GM12878 (cell line): ENCODE data around the gene DLK1. TPM values are rescaled to one million over a fixed set of nuclear protein-coding genes. Genes with fewer than 3 reads are reported as not detected.

ENCODE experiments used
- ATAC-seq: fragments of 200-7000 bp; cut with Tn5 transposase; 3 replicates; pipeline ENCODE4 v1.9.1; 2020; ENCODE audit warnings: mild to moderate bottlenecking, moderate library complexity
- BruUV-seq: library from RNA; stranded (reverse); fragments of 400-500 nt; replicated peaks from 2 replicates; lab custom pipeline; 2021; lab: Mats Ljungman, UMichigan
- CTCF ChIA-PET: fragments of 300-600 bp; sonication (Branson Sonifier 250); formaldehyde crosslinking; extraction: SDS; loops from one replicate; lab custom pipeline; 2021; ENCODE audit warnings: inconsistent platforms; lab: Yijun Ruan, JAX
- POLR2A ChIA-PET: fragments of 350-600 bp; formaldehyde crosslinking; extraction: SDS; loops from one replicate; lab custom pipeline; 2021; ENCODE audit warnings: inconsistent platforms; lab: Charles Lee
- RAD21 ChIA-PET: fragments of 300-600 bp; sonication (Branson Sonifier 250); formaldehyde crosslinking; loops from one replicate; lab custom pipeline; 2023; ENCODE audit warnings: antibody characterized with exemption; ENCODE audit not compliant: unreplicated experiment; lab: Charles Lee
- SMC1A ChIA-PET: fragments of 300-600 bp; sonication (Branson Sonifier 250); formaldehyde crosslinking; loops from one replicate; lab custom pipeline; 2023; ENCODE audit not compliant: unreplicated experiment, uncharacterized antibody; lab: Charles Lee
- DNase-seq: peaks from one replicate; pipeline ENCODE4 v3.0.0-alpha.2; 2011; ENCODE audit warnings: low read depth, low spot score
- FAIRE-seq: peaks from 3 replicates; lab custom pipeline; 2011; peaks lifted over from hg19 to GRCh38; lab: Jason Lieb, UNC
- H2AFZ ChIP-seq: 2 replicates; pipeline ENCODE4 v1.6.0; 2011; ENCODE audit warnings: low read depth, low read length, control low read depth; ENCODE audit not compliant: control insufficient read depth
- H3K27ac ChIP-seq: 2 replicates; pipeline ENCODE4 v1.5.1; 2011; ENCODE audit warnings: control low read depth; ENCODE audit not compliant: control insufficient read depth, insufficient read depth
- H3K27me3 ChIP-seq, 2 experiments: replicated peaks in 1 of 2; 2 replicates each; pipeline versions ENCODE4 v1.6.0 to v1.6.1; 2011; ENCODE audit warnings: low read length in 1 of 2; ENCODE audit not compliant: control insufficient read depth in 2 of 2, insufficient read depth in 2 of 2
- H3K36me3 ChIP-seq, 2 experiments: 2 replicates each; pipeline ENCODE4 v1.5.1; 2011; ENCODE audit warnings: low read length in 1 of 2; ENCODE audit not compliant: control insufficient read depth in 2 of 2, insufficient read depth in 2 of 2
- H3K4me1 ChIP-seq: 2 replicates; pipeline ENCODE4 v1.6.1; 2011; ENCODE audit warnings: mild to moderate bottlenecking, low read length, moderate library complexity, mixed read lengths; ENCODE audit not compliant: control insufficient read depth, insufficient read depth
- H3K4me2 ChIP-seq: 2 replicates; pipeline ENCODE4 v1.6.0; 2011; ENCODE audit warnings: control low read depth; ENCODE audit not compliant: control insufficient read depth, insufficient read depth
- H3K4me3 ChIP-seq: fragments of 200-600 bp; sonication (generic); 2 replicates; pipeline ENCODE4 v1.5.1; 2016
- H3K79me2 ChIP-seq: 2 replicates; pipeline ENCODE4 v1.6.0; 2011; ENCODE audit warnings: low read length; ENCODE audit not compliant: control insufficient read depth, insufficient read depth
- H3K9ac ChIP-seq: 2 replicates; pipeline ENCODE4 v1.8.0; 2011; ENCODE audit warnings: low read length, control low read depth, mixed read lengths; ENCODE audit not compliant: control insufficient read depth, insufficient read depth
- H3K9me3 ChIP-seq: replicated peaks from 3 replicates; pipeline ENCODE4 v1.5.1; 2011; ENCODE audit warnings: mild to moderate bottlenecking, low read length; ENCODE audit not compliant: control insufficient read depth, insufficient read depth
- H4K20me1 ChIP-seq: 2 replicates; pipeline ENCODE4 v1.6.0; 2011; ENCODE audit not compliant: control insufficient read depth, insufficient read depth
- CEBPB ChIP-seq, 2 experiments: fragments of 150-350 bp in 1 of 2; IDR thresholded peaks; 2 replicates each; pipeline ENCODE4 v1.6.1; 2012 to 2014; ENCODE audit warnings: low read depth in 2 of 2, low read length in 2 of 2, borderline replicate concordance in 1 of 2, inconsistent platforms in 1 of 2
- CHD1 ChIP-seq: IDR thresholded peaks from 2 replicates; pipeline ENCODE4 v1.6.1; 2012; ENCODE audit warnings: low read depth, low read length, improper control_type of control experiment
- ETV6 ChIP-seq, 2 experiments: fragments of 450-650 bp in 1 of 2; IDR thresholded peaks in 1 of 2; conservative IDR thresholded peaks in 1 of 2; 2 replicates each; pipeline ENCODE4 v1.6.1; 2014; ENCODE audit warnings: antibody characterized with exemption in 1 of 2, borderline replicate concordance in 1 of 2, low read depth in 1 of 2, mild to moderate bottlenecking in 1 of 2, moderate library complexity in 1 of 2
- FOXK2 ChIP-seq: fragments of 450-650 bp; IDR thresholded peaks from 2 replicates; pipeline ENCODE4 v1.6.1; 2017; ENCODE audit warnings: mild to moderate bottlenecking, moderate library complexity
- GATAD2B ChIP-seq: fragments of 450-650 bp; conservative IDR thresholded peaks from 2 replicates; pipeline ENCODE4 v1.6.1; 2017; ENCODE audit warnings: low read depth, mild to moderate bottlenecking, moderate library complexity
- HDAC6 ChIP-seq: fragments of 200-600 bp; sonication (generic); IDR thresholded peaks from one replicate; pipeline ENCODE4 v1.8.0; 2017; ENCODE audit warnings: antibody characterized with exemption; ENCODE audit not compliant: unreplicated experiment
- NFXL1 ChIP-seq: fragments of 450-650 bp; IDR thresholded peaks from 2 replicates; pipeline ENCODE4 v1.6.1; 2017; ENCODE audit warnings: antibody characterized with exemption, mild to moderate bottlenecking, borderline replicate concordance
- NR2C1 ChIP-seq: fragments of 450-650 bp; IDR thresholded peaks from 2 replicates; pipeline ENCODE4 v1.6.1; 2017; ENCODE audit warnings: antibody characterized with exemption, mild to moderate bottlenecking, moderate library complexity
- RBBP5 ChIP-seq: fragments of 200-600 bp; sonication (generic); conservative IDR thresholded peaks from 2 replicates; pipeline ENCODE4 v1.6.1; 2016
- SIN3A ChIP-seq: IDR thresholded peaks from 2 replicates; pipeline ENCODE4 v1.6.1; 2012; ENCODE audit warnings: low read depth, low read length, improper control_type of control experiment
- SMAD5 ChIP-seq: IDR thresholded peaks from 2 replicates; pipeline ENCODE4 v1.6.1; 2016; ENCODE audit warnings: antibody characterized with exemption, low read depth
- SMARCA5 ChIP-seq: fragments of 450-650 bp; IDR thresholded peaks from 2 replicates; pipeline ENCODE4 v1.6.1; 2017; ENCODE audit warnings: mild to moderate bottlenecking
- SPI1 ChIP-seq: IDR thresholded peaks from 2 replicates; pipeline ENCODE4 v1.6.1; 2011; ENCODE audit warnings: low read depth, mild to moderate bottlenecking, low read length, moderate library complexity, borderline replicate concordance; ENCODE audit not compliant: insufficient read depth
- YY1 ChIP-seq: IDR thresholded peaks from 2 replicates; pipeline ENCODE4 v1.6.1; 2011; ENCODE audit warnings: low read depth, mild to moderate bottlenecking, low read length
- ZNF274 ChIP-seq: IDR thresholded peaks from one replicate; pipeline ENCODE4 v1.8.0; 2011; ENCODE audit not compliant: insufficient read length, insufficient read depth
- WGBS: methylation state at CpG from one replicate; pipeline ENCODE4 v1.1.6; 2016; ENCODE audit warnings: low lambda C conversion rate; ENCODE audit not compliant: insufficient replicate concordance, insufficient coverage; ENCODE audit errors: missing lambda C conversion rate; 5-methylcytosine and 5-hydroxymethylcytosine counted together
- in situ Hi-C: fragments of 300-500 bp; cut with MboI; formaldehyde crosslinking; loops from 9 replicates; pipeline ENCODE4 v1.14.3; 2018; ENCODE audit warnings: mixed read lengths
- intact Hi-C: fragments of 100-400 bp; cut with micrococcal nuclease; formaldehyde crosslinking; loops from one replicate; pipeline ENCODE4 v1.14.2; 2022; ENCODE audit not compliant: unreplicated experiment
- polyA plus RNA-seq, 11 experiments: library from polyadenylated mRNA; depleted of rRNA in 4 of 11; unstranded in 6 of 11; stranded (reverse) in 5 of 11; fragments of >200 nt; fragmentation: Nextera tagmentation in 4 of 11; fragmentation: Illumina TruSeq in 1 of 11; extraction: Ambion mirVana in 4 of 11; extraction: Trizol in 1 of 11; gene quantifications; 1 replicate in 1 of 11; 2 replicates in 10 of 11; pipeline versions ENCODE4 v1.2.1 to v1.2.3, GENCODE V29; 2011 to 2016; ENCODE audit warnings: inconsistent platforms in 2 of 11, missing spikeins in 2 of 11, low read depth in 1 of 11
- total RNA-seq, 4 experiments: library from RNA; depleted of rRNA in 3 of 4; stranded (reverse); fragments of >200 nt in 3 of 4; fragmentation: Illumina TruSeq in 1 of 4; extraction: Trizol in 1 of 4; gene quantifications; 2 replicates each; pipeline versions ENCODE4 v1.2.1 to v1.2.3, GENCODE V29; 2013 to 2021

DLK1 gene
- total and polyA plus RNA-seq, 10 of the 15 experiments (the other 5 are each of a cell fraction or from before 2014, with no cell fraction given) = 0.87 TPM; not detected in 9

DNA sequence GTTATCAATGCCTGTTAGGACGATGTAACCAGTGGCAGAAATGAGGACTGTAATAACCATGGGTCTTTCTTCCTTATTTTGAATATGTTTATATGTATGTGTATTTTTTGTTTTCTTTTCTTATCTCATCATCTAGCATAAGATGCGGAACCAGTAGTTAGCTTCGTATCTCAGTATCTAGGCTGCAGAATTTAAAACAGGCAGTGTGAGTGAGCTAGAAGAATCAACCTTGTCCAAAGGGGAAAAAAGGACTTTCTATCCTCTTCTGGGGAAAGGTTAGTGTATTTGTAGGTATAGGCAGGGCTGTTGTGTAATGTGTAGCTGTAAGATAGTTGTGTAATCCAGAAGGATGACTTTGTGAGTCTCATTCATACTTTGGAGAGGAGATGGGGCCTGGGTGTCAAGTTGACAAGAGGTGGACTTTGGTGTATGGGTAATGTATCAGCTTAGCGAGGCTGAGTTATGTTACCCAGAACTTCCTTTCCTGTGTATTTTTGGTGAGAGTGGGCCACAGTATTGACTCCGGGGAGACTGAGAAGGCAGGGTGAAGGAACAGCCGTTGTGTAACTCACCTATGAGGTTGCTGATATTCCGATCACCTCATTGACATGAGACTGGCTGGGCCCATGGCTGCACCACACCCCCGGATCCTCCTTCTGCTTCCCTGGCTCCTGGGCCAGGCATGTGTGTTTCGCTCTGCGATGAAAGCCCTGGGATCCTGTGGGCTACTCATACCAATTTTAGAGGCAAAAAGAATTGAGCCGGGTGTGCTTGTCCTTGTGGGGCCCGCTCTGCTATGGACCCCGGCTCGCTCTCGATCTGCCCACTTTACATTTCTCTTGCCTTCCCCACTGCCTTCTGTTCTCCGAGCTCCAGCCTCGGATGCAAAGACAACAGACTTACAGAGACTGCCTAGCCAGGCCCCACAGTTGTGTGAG lies 24.3 kb downstream of the DLK1 start:
- CTCF ChIA-PET = no interaction called here
- 49% methylated on average over 17 of the region's 17 CpGs for WGBS
- ATAC-seq = no peak

More for the DNA sequence above, 24.3 kb downstream of the DLK1 start:
- Histone ChIP-seq H4K20me1 (no peaks in the 10 kb centered on the region), H3K27me3 (peaks cover 0 to 1% of the 10 kb centered on the region in 2 experiments; a peak in 1 of 4 replicates), H3K4me3 (no peak overlapping the region), H3K27ac (no peak overlapping the region), H3K4me1 (no peaks in the 10 kb centered on the region), H3K9me3 (no peaks in the 10 kb centered on the region), H3K9ac (no peak overlapping the region), H3K36me3 (no peaks in the 10 kb centered on the region), H2AFZ (no peak overlapping the region), H3K4me2 (no peak overlapping the region)
- intact Hi-C loops = no loop called here
- ChIA-PET RAD21 (no interaction called here), SMC1A (interaction anchor here (1.1 kb wide), 1 partner anchor 238 kb away, joined by 5 read pairs; no protein-coding TSS in a partner anchor)
- no peak for FAIRE-seq
- no TSS peak for BruUV-seq
- in situ Hi-C loops = no loop called here
- TF ChIP-seq SIN3A (no peak), SMARCA5 (no peak), SMAD5 (no peak), SPI1 (no peak), CEBPB (IDR thresholded peaks at IDR 0.05; ENCODE audit: borderline replicate concordance in 1 of 2, low read depth in 2 of 2, low read length in 2 of 2) (no peak), NR2C1 (no peak), ETV6 (conservative IDR thresholded peaks at IDR 0.05 in 1 of 2, IDR thresholded peaks at IDR 0.05 in 1 of 2; ENCODE audit: borderline replicate concordance in 1 of 2, low read depth in 1 of 2) (no peak), CHD1 (no peak), NFXL1 (no peak), YY1 (no peak), RBBP5 (no peak), FOXK2 (no peak), GATAD2B (no peak), HDAC6 (no peak), ZNF274 (no peak)
- TF ChIP-seq, all 136 proteins: peak for 0
- POLR2A ChIA-PET = no interaction called here
- no peaks in the 10 kb centered on the region for H3K79me2 ChIP-seq
- DNase-seq = no peak
